ENCODE results near the gene ASB18. TPM values are rescaled to one million over a fixed set of nuclear protein-coding genes. Genes with fewer than 3 reads are reported as not detected.

Gene ASB18
- total RNA-seq, 1 experiment from 2014 or later = 0.46 TPM

DNA sequence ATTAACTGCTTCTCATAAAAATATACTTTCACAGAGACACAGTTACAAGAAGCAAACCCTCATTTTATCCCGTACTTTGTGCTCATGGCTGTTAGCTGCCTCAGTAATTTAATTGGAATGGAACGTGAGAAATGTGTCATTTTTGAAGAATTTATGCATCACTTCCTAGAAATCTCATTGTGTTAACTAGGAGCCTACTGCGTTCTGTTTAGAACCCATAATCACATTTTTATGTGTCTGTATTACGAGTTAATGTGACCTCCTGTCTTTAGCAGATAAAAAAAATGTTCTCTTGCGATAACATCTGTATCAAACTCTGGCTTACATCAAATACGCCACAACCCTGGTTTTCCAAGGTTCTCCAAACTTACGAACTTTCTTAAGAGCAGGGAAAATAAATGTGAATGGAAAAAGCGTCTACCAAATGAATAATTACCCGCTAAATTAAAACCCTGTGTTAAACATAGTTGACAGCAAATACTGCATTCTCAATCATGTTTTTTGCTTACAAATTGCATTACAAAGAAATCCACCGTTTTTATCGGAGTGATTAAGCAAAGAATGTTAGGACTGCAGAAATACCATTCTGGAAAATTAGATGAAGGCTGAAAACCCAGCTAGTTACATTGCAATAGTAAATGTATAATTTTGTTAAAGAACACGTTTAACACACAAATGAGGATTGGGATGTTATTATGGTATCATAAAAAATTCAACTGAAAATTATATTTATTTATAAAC is 84.0 kb downstream of the ASB18 start:
- intact Hi-C loops (cut with micrococcal nuclease; ENCODE audit: unreplicated experiment) = loop anchor here (1.0 to 5.0 kb wide), 4 partner anchors 61 to 892 kb away; no protein-coding TSS in a partner anchor

GRCh38 chr2:236179236-236180075 is 84.8 kb downstream of the ASB18 start:
- H3F3A ChIP-seq (ENCODE audit: insufficient read depth, low read depth) = peaks cover 32% of the 10 kb centered on the region
- no peaks in the 10 kb centered on the region for H3K36me3 ChIP-seq (ENCODE audit: low read depth)
- peak overlapping the region; percentile 54 for H3K4me3 ChIP-seq
- ChIA-PET POLR2A (ENCODE audit: unreplicated experiment) (interaction anchor here (0.7 kb wide), 2 partner anchors 61 to 107 kb away, joined by 6 to 9 read pairs; no protein-coding TSS in a partner anchor), CTCF (interaction anchor here (0.6 to 3.6 kb wide), 4 partner anchors 31 to 499 kb away, joined by 3 to 31 read pairs (median 10); no protein-coding TSS in a partner anchor)
- H3K27me3 ChIP-seq (ENCODE audit: insufficient read depth, low read depth) = no peaks in the 10 kb centered on the region
- BruUV-seq (replicated peaks) = TSS peak; percentile 97
- no peak for TF ChIP-seq EZH2 (IDR thresholded peaks at IDR 0.05; ENCODE audit: low read depth)
- TF ChIP-seq CTCF (conservative IDR thresholded peaks at IDR 0.05) = no peak
- peak overlapping the region; percentile 61 for H3K4me2 ChIP-seq
- peak overlapping the region; percentile 65 for H3K27ac ChIP-seq
- H3K9me3 ChIP-seq (ENCODE audit: insufficient read depth, low read depth) = no peaks in the 10 kb centered on the region
- no peaks in the 10 kb centered on the region for H3K79me2 ChIP-seq (ENCODE audit: low read depth)
- H3K9me2 ChIP-seq (ENCODE audit: insufficient read depth) = no peaks in the 10 kb centered on the region
- intact Hi-C loops (cut with micrococcal nuclease; ENCODE audit: unreplicated experiment) = loop anchor here (1.0 to 5.0 kb wide), 4 partner anchors 61 to 893 kb away; no protein-coding TSS in a partner anchor
- H4K20me1 ChIP-seq (ENCODE audit: insufficient read depth) = no peaks in the 10 kb centered on the region
- DNase-seq = peak in 1 of 2 experiments; percentile 24
- H3K4me1 ChIP-seq (replicated peaks; ENCODE audit: insufficient read depth) = peaks cover 13% of the 10 kb centered on the region
- peak overlapping the region; percentile 67; the same call in 1 of the 2 replicates for H2AFZ ChIP-seq

More for the DNA sequence above, 84.0 kb downstream of the ASB18 start:
- no TSS peak for BruUV-seq (replicated peaks)
- no peaks in the 10 kb centered on the region for H3K36me3 ChIP-seq (ENCODE audit: low read depth)
- peak overlapping the region; percentile 54; the same call in 1 of the 2 replicates for H3K4me3 ChIP-seq
- H3K79me2 ChIP-seq (ENCODE audit: low read depth) = no peaks in the 10 kb centered on the region
- no peak for TF ChIP-seq EZH2 (IDR thresholded peaks at IDR 0.05; ENCODE audit: low read depth)
- peak in 1 of 2 experiments; percentile 91 for DNase-seq
- no peaks in the 10 kb centered on the region for H3K9me3 ChIP-seq (ENCODE audit: insufficient read depth, low read depth)
- H3K9me2 ChIP-seq (ENCODE audit: insufficient read depth) = no peaks in the 10 kb centered on the region
- no peak overlapping the region; the same call in 1 of the 2 replicates for H2AFZ ChIP-seq
- ChIA-PET POLR2A (ENCODE audit: unreplicated experiment) (interaction anchor here (0.7 kb wide), 2 partner anchors 60 to 108 kb away, joined by 6 to 9 read pairs; no protein-coding TSS in a partner anchor), CTCF (interaction anchor here (0.6 to 3.6 kb wide), 8 partner anchors 31 to 740 kb away, joined by 3 to 31 read pairs (median 4); no protein-coding TSS in a partner anchor)
- H3K27me3 ChIP-seq (ENCODE audit: insufficient read depth, low read depth) = no peaks in the 10 kb centered on the region
- peaks cover 32% of the 10 kb centered on the region for H3F3A ChIP-seq (ENCODE audit: insufficient read depth, low read depth)
- peak overlapping the region; percentile 65 for H3K27ac ChIP-seq
- no peaks in the 10 kb centered on the region for H4K20me1 ChIP-seq (ENCODE audit: insufficient read depth)
- H3K4me2 ChIP-seq = peak overlapping the region; percentile 61
- peaks cover 13% of the 10 kb centered on the region for H3K4me1 ChIP-seq (replicated peaks; ENCODE audit: insufficient read depth)

GRCh38 chr2:236178890-236179235 is 85.3 kb downstream of the ASB18 start:
- no peaks in the 10 kb centered on the region for H3K27me3 ChIP-seq (ENCODE audit: insufficient read depth, low read depth)
- BruUV-seq (replicated peaks) = TSS peak; percentile 42
- H2AFZ ChIP-seq = peak overlapping the region; percentile 67
- CTCF ChIA-PET = interaction anchor here (0.6 to 3.6 kb wide), 8 partner anchors 62 to 1338 kb away, joined by 3 to 31 read pairs (median 5); partner anchors contain the start of gene ACKR3
- H3K9me2 ChIP-seq (ENCODE audit: insufficient read depth) = no peaks in the 10 kb centered on the region
- TF ChIP-seq EZH2 (IDR thresholded peaks at IDR 0.05; ENCODE audit: low read depth) = no peak
- no peak for TF ChIP-seq CTCF (conservative IDR thresholded peaks at IDR 0.05)
- H3F3A ChIP-seq (ENCODE audit: insufficient read depth, low read depth) = peaks cover 32% of the 10 kb centered on the region
- peaks cover 13% of the 10 kb centered on the region for H3K4me1 ChIP-seq (replicated peaks; ENCODE audit: insufficient read depth)
- peak overlapping the region; percentile 61 for H3K4me2 ChIP-seq
- peak overlapping the region; percentile 65 for H3K27ac ChIP-seq
- H4K20me1 ChIP-seq (ENCODE audit: insufficient read depth) = no peaks in the 10 kb centered on the region
- no peaks in the 10 kb centered on the region for H3K9me3 ChIP-seq (ENCODE audit: insufficient read depth, low read depth)
- peak overlapping the region; percentile 54 for H3K4me3 ChIP-seq
- intact Hi-C loops (cut with micrococcal nuclease; ENCODE audit: unreplicated experiment) = no loop called here
- H3K79me2 ChIP-seq (ENCODE audit: low read depth) = no peaks in the 10 kb centered on the region
- no peaks in the 10 kb centered on the region for H3K36me3 ChIP-seq (ENCODE audit: low read depth)
- no peak for DNase-seq
- POLR2A ChIA-PET (ENCODE audit: unreplicated experiment) = no interaction called here
